Activated gamma-delta T cell treated with Interleukin-2 at 50 U/mL for 16 hours (primary cell): Measurements from ENCODE around the gene MRPL28.
A peak's percentile ranks its signal among the peaks of the same experiment; 100 is the strongest.
"Not testable (repeated sequence)": the region's sequence is repeated elsewhere in the genome, so short reads cannot be mapped to it uniquely, and the experiment has no call there.

Experiments used
- DNase-seq: peaks from one replicate; pipeline ENCODE4 v3.0.0-alpha.2; 2020

The MRPL28 gene

GRCh38 chr16:389352-389751 lies 19.0 kb upstream of the MRPL28 start:
- DNase-seq: no peak

- DNase-seq: not testable (repeated sequence)
Observed at GRCh38 chr16:387761-388666, 17.7 kb upstream of the MRPL28 start.

- DNase-seq: no peak
Observed at GRCh38 chr16:386641-387156, 16.4 kb upstream of the MRPL28 start.

GRCh38 chr16:383326-384051 lies 13.2 kb upstream of the MRPL28 start:
- peak; percentile 36 for DNase-seq

- DNase-seq: peak; percentile 59
Observed at GRCh38 chr16:381789-382717, 11.7 kb upstream of the MRPL28 start, which contains the start of gene PGAP6. TSS of gene PGAP6 (minus strand) at chr16:381978. CDS start at chr16:381821, 157 bp downstream.

GRCh38 chr16:381012-381788 lies 10.9 kb upstream of the MRPL28 start:
- DNase-seq: no peak

GRCh38 chr16:380762-381011 lies 10.3 kb upstream of the MRPL28 start:
- DNase-seq: no peak

- no peak for DNase-seq
Observed at GRCh38 chr16:379961-380761, 9.8 kb upstream of the MRPL28 start.

- DNase-seq: no peak
Observed at GRCh38 chr16:379183-379960, 9.0 kb upstream of the MRPL28 start.

GRCh38 chr16:378821-379182 lies 8.5 kb upstream of the MRPL28 start:
- no peak for DNase-seq

GRCh38 chr16:378113-378820 lies 7.9 kb upstream of the MRPL28 start:
- not testable (repeated sequence) for DNase-seq

GRCh38 chr16:377419-377951 lies 7.1 kb upstream of the MRPL28 start:
- no peak for DNase-seq

- DNase-seq: no peak
Observed at GRCh38 chr16:376817-377418, 6.6 kb upstream of the MRPL28 start.

- no peak for DNase-seq
Observed at GRCh38 chr16:375927-376816, 5.8 kb upstream of the MRPL28 start.

- no peak for DNase-seq
Observed at GRCh38 chr16:375212-375611, 4.9 kb upstream of the MRPL28 start.

- DNase-seq: no peak
Observed at GRCh38 chr16:374616-374926, 4.2 kb upstream of the MRPL28 start.

GRCh38 chr16:373848-374615 lies 3.7 kb upstream of the MRPL28 start:
- DNase-seq: no peak
